HPDE6-E6E7 (cell line): ENCODE measurements around the gene LRBA.

ENCODE experiments used
- DNase-seq: peaks from one replicate; pipeline ENCODE4 v3.0.0; 2011; ENCODE audit warnings: missing footprints; ENCODE audit errors: extremely low spot score

The LRBA gene

DNA sequence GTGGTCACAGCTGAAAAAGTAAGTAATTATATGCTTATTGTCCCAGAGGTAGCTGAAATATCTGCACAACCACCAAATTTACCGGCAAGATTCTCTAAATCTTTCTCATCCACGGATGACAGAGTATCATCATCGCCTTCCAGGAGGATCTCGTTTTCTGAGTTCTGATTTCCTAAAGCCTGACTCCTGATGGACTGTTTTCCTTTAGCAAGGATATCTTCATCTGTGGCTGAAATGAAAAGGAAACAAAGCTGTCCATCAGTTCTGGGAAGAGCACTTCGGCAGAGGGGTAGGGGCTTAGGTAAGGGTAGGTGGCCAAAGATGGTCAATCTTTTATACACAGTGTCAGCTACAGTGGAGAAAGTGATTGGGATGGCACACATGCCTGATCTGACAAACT is 424.5 kb downstream of the LRBA start:
- DNase-seq: no peak

DNA sequence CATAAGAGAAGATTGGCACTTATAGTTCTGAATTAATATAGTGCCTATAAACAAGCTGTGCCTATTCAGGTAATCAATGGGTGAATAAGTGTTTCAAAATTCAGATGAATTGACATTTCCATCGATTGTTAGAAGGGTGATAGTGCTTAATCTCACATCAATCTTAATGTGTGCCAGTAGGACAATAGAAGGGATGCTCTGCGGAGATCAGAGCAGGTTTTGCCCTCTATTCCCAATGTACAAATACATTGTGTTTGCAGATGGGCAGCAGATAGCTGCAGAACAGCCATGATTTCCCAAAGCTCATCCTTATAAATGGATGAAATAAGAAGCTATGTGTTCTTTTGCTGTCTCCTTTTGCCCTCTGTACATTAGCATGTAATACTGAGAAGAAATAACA is 425.9 kb downstream of the LRBA start:
- DNase-seq: no peak

DNA sequence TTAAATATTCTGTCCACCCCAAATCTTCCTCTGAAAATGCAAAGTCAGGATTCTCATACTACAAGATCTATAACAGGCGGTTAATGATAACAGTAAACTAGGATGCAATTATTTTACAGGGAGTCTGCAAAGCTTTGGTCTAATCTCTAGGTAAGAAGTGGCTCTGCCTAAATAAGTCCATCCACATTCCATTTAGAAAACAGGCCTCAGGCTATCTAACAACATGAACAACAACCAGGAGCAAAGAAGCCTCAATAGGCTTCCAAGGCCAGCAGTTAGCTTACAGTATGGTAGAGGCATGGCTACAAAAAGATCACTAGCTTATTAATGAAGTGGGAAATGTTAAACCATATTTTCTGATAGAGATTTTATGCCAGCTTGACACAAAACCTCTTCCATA is 426.8 kb downstream of the LRBA start:
- DNase-seq: no peak

DNA sequence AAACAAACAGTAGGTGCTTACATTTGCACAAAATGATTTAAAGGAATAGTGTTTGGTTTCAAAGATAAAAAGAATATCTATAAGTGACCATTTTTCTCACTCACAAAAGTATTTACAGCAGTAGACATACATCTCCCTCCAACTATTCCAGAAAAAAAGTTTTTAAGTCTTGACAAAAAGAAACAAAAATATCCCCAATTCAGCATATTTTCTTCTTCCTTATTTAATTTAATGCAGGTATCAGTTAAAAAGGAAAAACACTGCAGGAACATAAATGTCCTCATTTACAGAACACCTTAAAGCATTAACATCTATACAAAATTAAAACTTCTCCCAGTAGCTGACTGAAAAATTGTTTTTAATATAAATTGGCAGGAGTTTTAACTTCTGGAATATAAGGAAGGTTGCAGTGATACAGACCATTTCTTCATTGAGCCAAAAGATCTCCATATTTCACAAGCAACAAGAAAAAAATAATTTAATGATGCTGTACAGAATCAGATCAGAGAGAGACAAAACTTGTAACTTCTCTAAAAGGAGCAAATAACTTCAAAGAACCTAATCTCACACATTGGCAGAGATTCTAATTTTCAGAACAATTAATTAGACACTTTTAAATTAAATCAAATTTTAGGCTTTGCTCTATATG is 428.8 kb downstream of the LRBA start:
- no peak for DNase-seq

DNA sequence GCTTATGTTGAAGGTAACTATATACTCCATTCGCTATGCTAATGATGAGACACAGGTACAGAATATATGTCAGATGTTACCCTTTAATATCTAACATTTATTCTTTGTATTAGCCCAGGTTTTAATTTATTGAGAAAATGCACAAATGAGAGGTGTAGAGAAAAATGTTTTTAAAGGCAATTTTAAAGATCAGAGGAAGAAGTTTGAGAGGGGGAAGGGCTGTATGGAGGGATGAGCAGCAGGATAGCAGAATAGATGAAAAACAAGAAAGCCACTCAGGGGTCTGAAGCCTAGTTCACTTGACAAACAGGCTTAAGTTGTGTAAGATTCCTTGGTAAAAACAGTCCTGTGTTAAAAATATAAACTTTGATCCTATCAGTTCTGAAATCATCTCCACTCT is 429.5 kb downstream of the LRBA start:
- no peak for DNase-seq

DNA sequence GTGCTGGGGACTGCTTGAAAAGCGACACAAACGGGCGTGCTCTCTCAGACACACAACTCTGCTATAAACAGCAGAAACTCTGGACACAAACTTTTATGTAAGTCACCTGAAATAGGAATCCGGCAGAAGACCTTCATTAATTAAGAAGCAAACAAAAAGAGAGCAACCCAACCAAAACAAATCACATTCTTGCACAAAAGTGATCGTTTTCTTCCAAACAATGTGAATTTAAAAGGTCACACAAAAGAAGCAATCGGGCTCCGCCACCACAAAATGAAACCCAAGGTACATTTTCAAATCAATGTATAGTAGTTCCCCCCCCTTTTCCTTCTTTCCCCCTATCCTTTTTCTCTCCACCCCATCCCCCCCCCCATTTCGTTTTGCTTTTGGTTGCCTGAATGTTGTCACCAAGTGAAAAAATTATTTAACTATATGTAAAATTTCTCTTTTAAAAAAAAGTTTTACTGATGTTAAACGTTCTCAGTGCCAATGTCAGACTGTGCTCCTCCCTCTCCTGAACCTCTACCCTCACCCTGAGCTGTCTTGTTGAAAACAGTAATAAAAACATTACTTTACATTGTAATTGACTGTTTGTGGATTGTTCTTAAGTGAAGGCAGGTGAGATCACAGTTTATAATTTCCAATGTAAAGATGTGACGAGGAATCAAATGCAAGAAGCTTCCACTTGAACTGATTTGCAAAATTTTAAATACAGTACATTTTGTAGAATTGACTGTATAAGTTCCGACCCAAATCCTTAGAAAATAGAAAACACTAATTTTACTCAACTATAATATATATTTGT is 430.8 kb downstream of the LRBA start:
- DNase-seq: no peak

DNA sequence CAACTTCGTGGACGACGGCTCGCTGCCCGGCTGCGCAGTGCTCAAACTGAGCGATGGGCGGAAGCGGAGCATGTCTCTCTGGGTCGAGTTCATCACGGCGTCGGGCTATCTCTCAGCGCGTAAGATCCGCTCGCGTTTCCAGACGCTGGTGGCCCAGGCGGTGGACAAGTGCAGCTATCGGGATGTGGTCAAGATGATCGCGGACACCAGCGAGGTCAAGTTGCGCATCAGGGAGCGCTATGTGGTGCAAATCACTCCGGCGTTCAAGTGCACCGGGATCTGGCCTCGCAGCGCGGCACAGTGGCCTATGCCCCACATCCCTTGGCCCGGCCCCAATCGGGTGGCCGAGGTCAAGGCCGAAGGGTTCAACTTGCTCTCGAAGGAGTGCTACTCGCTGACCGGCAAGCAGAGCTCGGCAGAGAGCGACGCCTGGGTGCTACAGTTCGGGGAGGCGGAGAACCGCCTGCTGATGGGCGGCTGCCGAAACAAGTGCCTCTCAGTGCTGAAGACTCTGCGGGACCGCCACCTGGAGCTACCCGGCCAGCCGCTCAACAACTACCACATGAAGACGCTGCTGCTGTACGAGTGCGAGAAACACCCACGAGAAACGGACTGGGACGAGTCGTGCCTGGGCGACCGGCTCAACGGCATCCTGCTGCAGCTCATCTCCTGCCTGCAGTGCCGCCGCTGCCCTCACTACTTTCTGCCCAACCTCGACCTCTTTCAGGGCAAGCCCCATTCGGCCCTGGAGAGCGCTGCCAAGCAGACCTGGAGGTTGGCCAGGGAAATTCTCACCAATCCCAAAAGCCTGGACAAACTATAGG is 431.6 kb downstream of the LRBA start:
- no peak for DNase-seq

DNA sequence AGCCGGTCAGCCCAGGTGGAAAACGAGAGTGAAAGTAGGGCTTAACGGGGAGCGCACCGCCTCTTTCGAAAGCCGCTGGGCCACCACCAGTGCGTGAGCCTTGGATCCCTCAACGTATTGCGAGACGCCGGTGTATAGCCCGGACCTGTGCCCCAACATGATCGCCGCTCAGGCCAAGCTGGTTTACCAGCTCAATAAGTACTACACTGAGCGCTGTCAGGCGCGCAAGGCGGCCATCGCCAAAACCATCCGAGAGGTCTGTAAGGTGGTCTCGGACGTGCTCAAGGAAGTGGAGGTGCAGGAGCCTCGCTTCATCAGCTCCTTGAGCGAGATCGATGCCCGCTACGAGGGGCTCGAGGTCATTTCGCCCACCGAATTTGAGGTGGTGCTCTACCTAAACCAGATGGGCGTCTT is 432.2 kb downstream of the LRBA start:
- no peak for DNase-seq

DNA sequence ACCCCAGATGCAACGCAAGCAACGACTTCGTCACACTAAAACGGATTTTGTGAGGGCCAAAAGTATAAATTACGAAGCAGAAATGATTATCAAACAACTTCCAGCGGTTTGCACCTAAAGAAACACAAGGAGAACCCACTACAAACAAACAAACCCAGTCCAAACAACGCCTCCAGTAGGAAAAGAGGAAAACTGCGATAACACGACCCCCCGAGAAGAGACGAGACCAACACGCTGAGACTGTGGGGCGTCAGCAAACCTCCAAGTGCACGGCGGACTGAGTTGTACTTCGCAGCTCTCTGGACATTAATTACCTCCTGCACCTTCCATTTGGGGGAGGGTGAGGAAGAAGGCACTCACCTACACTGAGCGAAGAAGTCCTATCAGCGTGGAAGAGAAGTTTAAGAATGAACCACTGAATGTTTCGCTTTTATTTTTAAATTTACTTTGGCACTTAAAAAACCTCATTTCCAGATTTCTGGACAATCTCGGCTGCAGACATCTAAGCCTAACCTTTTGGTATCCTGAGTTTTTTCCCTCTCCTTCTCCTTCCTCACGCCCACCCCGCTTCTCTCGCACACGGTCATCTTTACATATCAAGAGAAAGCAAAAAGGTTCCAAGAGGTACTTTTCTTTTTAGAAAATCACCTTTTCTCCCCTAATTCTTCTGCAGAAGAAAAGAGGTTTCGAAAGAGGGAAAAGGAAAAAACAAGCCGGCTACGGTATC is 432.8 kb downstream of the LRBA start, which contains the start of gene MAB21L2:
Gene MAB21L2 (plus strand): TSS at position 6 of the 727 bp plus-strand sequence. CDS start 879 bp downstream, outside the sequence.
- DNase-seq: no peak

DNA sequence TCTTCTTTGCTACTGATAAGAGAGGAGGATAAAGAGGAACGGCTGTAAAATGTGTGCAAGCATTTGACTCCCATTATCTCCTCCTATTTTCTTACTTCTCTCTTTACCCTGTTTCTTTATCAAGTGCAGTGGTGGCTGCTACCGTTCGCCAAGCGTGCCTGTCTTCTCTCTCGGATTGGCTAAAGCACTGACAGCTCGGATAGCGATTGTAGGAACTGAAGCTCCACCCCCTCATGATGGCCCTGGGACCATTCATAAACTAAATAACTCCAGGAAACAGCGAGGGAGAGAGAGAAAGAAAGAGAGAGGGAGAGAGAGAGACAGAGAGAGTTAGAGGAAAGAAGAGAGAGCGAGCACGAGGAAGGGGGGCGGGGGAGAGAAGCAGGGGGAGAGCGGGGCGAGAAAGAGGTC is 433.4 kb downstream of the LRBA start:
- DNase-seq: no peak

DNA sequence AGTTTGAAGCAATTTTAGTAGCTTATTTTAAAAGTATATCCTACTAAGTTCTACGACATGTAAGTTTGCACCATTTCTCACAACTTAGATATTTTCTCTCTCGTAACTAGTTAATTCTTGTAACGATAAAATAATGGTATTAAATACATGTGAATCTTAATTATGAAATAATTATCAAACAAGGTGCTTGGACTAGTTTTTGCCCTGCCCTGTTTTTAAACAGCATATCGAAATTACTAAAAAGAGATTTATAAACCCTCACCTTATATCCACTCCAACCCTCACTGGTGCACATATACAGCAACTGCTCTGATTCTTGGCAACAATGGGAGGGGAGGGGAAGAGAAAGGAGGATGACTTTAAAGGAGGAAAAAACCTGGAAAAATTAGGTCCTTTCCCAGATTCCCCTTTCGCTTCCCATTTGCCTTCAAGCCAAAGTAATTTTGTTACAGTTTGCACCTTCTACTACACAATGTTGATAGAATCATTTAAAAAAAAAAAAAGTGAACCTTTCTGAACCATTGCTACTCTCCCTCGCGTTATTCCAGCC is 434.0 kb downstream of the LRBA start:
- no peak for DNase-seq

DNA sequence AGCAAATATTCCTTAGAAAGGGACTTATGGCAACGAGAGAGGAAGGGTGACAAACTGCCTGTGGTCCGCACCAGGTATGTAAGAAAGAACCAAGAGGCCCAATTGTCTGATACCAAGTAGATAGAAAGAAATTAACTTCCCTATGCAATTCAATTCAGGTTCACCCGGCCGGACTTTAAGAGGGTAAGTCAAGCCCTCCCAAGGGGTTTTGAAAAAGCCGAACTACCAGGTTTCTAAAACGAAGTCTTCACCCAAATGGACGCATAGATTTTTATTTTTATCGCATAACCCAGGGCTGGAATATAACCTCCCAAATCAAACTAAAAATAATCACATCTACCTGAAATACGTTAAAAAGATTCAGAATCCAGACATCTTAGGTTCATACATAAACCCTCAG is 434.8 kb downstream of the LRBA start:
- DNase-seq: no peak

DNA sequence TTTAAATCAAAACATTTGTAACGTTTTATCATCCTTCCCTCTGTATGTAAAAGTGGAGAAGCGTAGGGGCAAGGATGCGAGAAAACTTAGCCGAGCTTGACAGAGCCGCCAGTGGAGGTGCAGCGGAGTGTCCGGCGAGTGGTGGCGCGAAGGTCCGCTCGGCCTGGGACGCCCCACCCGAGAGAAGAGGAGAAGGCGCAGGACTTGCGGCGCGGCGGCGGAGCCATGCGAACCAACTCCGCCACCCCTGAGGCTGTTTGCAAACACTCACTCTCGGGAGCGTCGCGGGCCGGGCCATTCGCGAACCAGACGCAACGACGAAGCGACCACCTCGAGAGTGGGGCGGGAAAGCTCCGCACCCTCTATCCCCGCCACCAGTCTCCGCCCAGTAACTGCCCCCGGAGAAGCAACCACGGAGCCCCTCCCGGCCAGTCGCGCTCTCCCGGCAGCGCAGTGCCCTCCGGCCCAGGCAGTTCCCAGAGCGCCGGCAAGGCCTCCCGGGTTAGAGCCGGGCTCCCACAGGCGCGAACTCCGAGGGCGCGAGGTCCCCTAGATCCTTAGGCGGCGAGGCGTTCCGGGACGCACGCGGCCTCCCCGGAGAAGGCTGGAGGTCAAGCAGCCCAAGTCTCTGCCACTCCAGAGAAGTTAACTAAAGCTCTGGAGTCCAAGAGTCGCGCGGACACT is 435.4 kb downstream of the LRBA start:
- DNase-seq: no peak

DNA sequence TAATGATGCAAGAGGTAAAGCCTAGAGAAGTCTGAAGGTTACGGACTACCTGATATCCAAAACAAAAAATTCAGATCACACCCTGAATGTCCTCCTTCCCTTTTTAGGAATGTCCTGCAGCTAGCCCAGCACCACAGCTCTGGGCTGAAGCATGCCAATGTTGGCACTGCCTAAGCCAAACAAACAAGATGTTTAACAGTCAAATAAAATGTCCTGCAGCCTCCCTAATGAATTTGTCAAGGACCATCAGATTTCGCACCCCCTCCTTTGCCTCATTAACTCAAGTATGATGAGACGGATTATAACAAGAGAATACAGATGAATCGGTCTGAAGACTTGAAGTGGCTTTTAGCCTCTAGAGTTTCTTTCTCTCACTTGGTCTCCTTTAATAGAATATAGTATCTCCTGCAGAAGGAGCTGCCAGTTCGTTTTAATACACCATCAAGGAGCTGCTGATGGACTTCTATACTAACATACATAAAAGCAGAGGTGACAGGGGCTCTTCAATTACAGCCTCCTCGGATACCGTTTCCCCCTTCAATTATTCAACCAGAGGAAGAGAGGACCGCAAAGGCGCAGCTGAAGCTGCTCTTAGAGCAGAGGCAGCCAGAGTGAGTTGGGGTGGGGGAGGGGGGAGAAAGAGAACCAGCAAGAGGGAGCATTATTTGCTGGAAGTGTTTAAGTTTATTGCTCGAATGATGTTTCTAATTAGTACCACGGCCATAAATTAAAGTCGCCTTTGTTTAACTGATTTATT is 436.2 kb downstream of the LRBA start:
- DNase-seq: no peak

DNA sequence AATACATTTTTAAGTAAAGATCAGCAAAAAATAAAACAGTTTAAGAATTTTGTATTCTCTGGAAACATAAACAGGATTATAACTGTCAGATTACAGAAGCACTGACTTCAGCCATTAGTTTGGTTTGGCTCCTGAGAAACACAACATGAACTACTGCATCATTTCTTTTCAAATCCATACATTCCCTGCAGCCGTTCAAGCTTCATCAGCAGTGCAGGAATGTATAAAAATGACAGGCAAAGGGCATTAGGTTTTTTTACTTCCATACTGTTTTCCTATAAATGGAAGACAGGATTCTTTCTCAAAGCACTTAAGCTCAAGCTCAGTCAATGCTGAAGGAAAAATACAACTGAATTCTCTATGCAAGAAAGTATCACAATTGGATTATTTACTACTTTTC is 437.3 kb downstream of the LRBA start:
- no peak for DNase-seq

DNA sequence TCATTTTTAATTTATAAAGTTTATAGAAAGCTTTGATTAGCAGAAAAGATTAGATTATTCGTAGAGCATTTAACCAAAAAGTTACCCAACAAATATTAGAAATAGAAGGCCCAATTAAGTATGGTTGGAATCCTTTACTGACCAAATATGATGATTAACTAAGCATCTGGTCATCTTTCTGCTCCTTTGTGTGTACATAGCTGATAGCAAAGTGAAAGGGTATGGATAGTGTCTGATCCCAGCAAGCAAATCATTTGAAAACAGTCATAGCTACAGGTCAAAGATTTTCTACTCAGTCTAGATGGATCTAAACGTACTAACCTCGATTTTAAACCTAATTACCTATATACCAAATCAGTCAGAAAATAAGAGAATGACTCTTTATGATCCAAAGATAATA is 440.4 kb downstream of the LRBA start:
- no peak for DNase-seq

DNA sequence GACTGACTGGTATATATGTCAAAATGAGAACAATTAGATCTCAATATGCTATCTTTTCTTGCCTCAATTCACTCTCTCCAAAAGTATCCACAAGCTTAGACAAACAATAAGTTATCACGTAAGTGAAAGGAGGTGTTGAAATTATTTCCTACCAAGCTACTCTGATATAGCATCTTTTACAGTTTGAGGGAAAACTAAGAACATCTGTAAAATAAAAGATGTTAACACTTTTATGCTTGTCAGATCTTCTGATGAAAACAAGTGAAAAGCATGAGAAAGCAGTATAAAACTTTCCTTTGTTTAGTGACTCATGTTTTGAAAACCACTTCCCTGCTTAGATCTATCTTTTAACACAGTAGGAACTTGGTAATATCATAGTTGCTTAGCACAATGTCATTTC is 441.6 kb downstream of the LRBA start:
- no peak for DNase-seq

DNA sequence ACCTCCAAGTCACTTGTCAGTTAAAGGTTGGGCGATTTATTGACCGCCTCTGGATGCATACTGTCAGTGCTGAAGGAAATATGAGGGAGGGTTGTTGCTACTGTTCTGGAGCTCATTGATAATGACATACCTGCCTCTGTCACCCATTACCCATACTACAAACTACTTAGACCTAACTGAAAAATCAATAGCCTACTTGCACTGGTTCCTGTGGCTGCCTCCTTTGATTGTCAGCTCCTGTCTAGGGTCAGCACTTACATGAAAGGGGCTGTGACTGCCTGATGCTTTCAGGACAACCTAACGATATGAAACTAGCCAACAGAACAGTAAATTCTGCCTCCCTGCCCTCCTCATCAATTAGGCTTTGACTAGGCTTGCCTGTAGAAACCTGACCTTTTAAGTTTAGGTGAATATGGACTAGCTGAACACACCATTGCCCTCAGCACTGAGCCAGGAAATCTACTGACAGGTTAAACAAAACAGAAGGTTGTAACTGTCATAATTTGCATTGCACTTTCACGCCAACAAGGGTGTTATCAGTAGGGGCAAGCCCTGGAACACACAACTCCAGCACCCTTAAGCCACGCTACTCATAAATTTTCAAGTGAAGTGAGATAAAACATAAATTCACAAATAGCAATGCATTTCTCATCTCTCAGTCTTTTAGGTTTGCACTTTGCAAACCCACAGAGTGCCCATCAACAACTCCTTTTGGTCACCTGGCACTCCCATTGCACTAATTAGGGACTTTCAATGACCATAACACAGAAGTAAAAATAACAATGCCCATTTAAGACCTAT is 442.2 kb downstream of the LRBA start:
- DNase-seq: no peak

DNA sequence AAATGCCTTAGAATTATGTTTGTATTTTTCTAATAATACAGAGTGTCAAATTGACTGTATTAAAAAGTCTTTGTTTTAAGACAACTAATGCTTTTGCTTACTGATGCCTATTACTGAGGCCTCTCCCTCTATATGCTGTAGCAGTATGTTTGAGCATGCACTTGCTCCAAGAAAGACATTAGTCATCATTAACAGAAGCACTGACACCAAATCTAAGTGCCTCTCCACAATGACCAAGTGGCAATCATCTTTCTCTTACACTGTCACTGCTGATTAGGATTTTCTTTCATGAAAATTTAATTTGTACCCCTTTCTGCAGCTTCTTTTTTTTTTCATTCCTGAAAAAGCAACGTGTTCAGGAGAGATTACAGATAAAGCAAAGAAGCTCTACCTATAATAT is 444.2 kb downstream of the LRBA start:
- DNase-seq: no peak
